ENCODE results near the gene CAPZB.

CAPZB gene

GRCh38 chr1:19400192-19400611, 85.1 kb downstream of the CAPZB start:
- Histone ChIP-seq H3F3A (ENCODE audit: insufficient read depth, low read length) (no peaks in the 10 kb centered on the region), H3K9ac (ENCODE audit: low read length) (no peak overlapping the region), H3K4me3 (ENCODE audit: low read length) (no peak overlapping the region), H3K27me3 (replicated peaks; ENCODE audit: insufficient read depth, low read length) (no peaks in the 10 kb centered on the region), H3K9me2 (replicated peaks; ENCODE audit: insufficient read depth, low read length) (no peaks in the 10 kb centered on the region), H3K27ac (ENCODE audit: low read length) (no peak overlapping the region), H3K9me3 (replicated peaks; ENCODE audit: insufficient read depth, low read length) (no peaks in the 10 kb centered on the region), H3K36me3 (replicated peaks; ENCODE audit: insufficient read depth, low read length) (no peaks in the 10 kb centered on the region), H3K79me2 (ENCODE audit: low read length) (peaks cover 65% of the 10 kb centered on the region), H3K4me2 (ENCODE audit: low read depth, low read length) (no peak overlapping the region), H4K20me1 (ENCODE audit: insufficient read depth, low read length) (no peaks in the 10 kb centered on the region), H2AFZ (ENCODE audit: low read length) (no peak overlapping the region), H3K4me1 (ENCODE audit: low read length) (no peaks in the 10 kb centered on the region)
- no peak for DNase-seq
- TF ChIP-seq EZH2phosphoT487 (IDR thresholded peaks at IDR 0.05; ENCODE audit: low read length) (no peak), CTCF (IDR thresholded peaks at IDR 0.05; ENCODE audit: low read length) (no peak)

- no peaks in the 10 kb centered on the region for H3K4me1 ChIP-seq (ENCODE audit: low read length)
- H3K27ac ChIP-seq (ENCODE audit: low read length), result no peak overlapping the region
Observed at GRCh38 chr1:19398309-19398760, 87.0 kb downstream of the CAPZB start.

GRCh38 chr1:19397217-19397945, 88.0 kb downstream of the CAPZB start:
- no peak overlapping the region for H3K27ac ChIP-seq (ENCODE audit: low read length)
- H3K9me2 ChIP-seq (replicated peaks; ENCODE audit: insufficient read depth, low read length), result no peaks in the 10 kb centered on the region
- no peaks in the 10 kb centered on the region for H3K4me1 ChIP-seq (ENCODE audit: low read length)
- no peak overlapping the region for H2AFZ ChIP-seq (ENCODE audit: low read length)
- peaks cover 76% of the 10 kb centered on the region for H3K79me2 ChIP-seq (ENCODE audit: low read length)
- no peak for TF ChIP-seq EZH2 (optimal IDR thresholded peaks at IDR 0.05; ENCODE audit: low read depth, low read length)
- TF ChIP-seq CTCF (IDR thresholded peaks at IDR 0.05; ENCODE audit: low read length), result no peak
- no peak for TF ChIP-seq EZH2phosphoT487 (IDR thresholded peaks at IDR 0.05; ENCODE audit: low read length)
- no peaks in the 10 kb centered on the region for H3F3A ChIP-seq (ENCODE audit: insufficient read depth, low read length)
- no peak overlapping the region for H3K4me2 ChIP-seq (ENCODE audit: low read depth, low read length)
- no peaks in the 10 kb centered on the region for H3K9me3 ChIP-seq (replicated peaks; ENCODE audit: insufficient read depth, low read length)
- no peaks in the 10 kb centered on the region for H4K20me1 ChIP-seq (ENCODE audit: insufficient read depth, low read length)
- DNase-seq, result no peak
- no peaks in the 10 kb centered on the region for H3K36me3 ChIP-seq (replicated peaks; ENCODE audit: insufficient read depth, low read length)
- no peak overlapping the region for H3K9ac ChIP-seq (ENCODE audit: low read length)
- no peaks in the 10 kb centered on the region for H3K27me3 ChIP-seq (replicated peaks; ENCODE audit: insufficient read depth, low read length)
- H3K4me3 ChIP-seq (ENCODE audit: low read length), result no peak overlapping the region

More at GRCh38 chr1:19398309-19398760, 87.0 kb downstream of the CAPZB start:
- no peak for DNase-seq
- Histone ChIP-seq H3K4me3 (ENCODE audit: low read length) (no peak overlapping the region), H3K9me3 (replicated peaks; ENCODE audit: insufficient read depth, low read length) (no peaks in the 10 kb centered on the region), H3K79me2 (ENCODE audit: low read length) (peaks cover 74% of the 10 kb centered on the region), H3K9ac (ENCODE audit: low read length) (no peak overlapping the region), H3K36me3 (replicated peaks; ENCODE audit: insufficient read depth, low read length) (no peaks in the 10 kb centered on the region), H2AFZ (ENCODE audit: low read length) (no peak overlapping the region), H3K4me2 (ENCODE audit: low read depth, low read length) (no peak overlapping the region), H4K20me1 (ENCODE audit: insufficient read depth, low read length) (no peaks in the 10 kb centered on the region), H3F3A (ENCODE audit: insufficient read depth, low read length) (no peaks in the 10 kb centered on the region), H3K9me2 (replicated peaks; ENCODE audit: insufficient read depth, low read length) (no peaks in the 10 kb centered on the region), H3K27me3 (replicated peaks; ENCODE audit: insufficient read depth, low read length) (no peaks in the 10 kb centered on the region)
- no peak for TF ChIP-seq EZH2 (optimal IDR thresholded peaks at IDR 0.05; ENCODE audit: low read depth, low read length)
- no peak for TF ChIP-seq EZH2phosphoT487 (IDR thresholded peaks at IDR 0.05; ENCODE audit: low read length)
- no peak for TF ChIP-seq CTCF (IDR thresholded peaks at IDR 0.05; ENCODE audit: low read length)
